ENCODE data around the gene MYD88. TPM values are rescaled to one million over a fixed set of nuclear protein-coding genes. Genes with fewer than 3 reads are reported as not detected.

MYD88 gene
- total RNA-seq, 1 experiment from 2014 or later = 21.2 TPM

GRCh38 chr3:38125305-38126120 lies 12.9 kb upstream of the MYD88 start:
- no peak for DNase-seq
- ChIA-PET POLR2A (interaction anchor here (1.7 kb wide), 1 partner anchor 12 kb away, joined by 8 read pairs; the partner anchor contains the start of gene ACAA1), CTCF (no interaction called here)
- H3K36me3 ChIP-seq (ENCODE audit: control insufficient read depth, insufficient read depth, low read length) = peaks cover 30% of the 10 kb centered on the region
- Mint-ChIP-seq H3K9me3 (ENCODE audit: unreplicated experiment) (no peaks in the 10 kb centered on the region), H3K4me1 (ENCODE audit: low read depth, unreplicated experiment) (peaks cover 21% of the 10 kb centered on the region), H3K27me3 (ENCODE audit: insufficient read depth, unreplicated experiment) (no peaks in the 10 kb centered on the region), H3K27ac (ENCODE audit: unreplicated experiment) (peak overlapping the region; percentile 56), H3K36me3 (ENCODE audit: insufficient read depth, unreplicated experiment) (peaks cover 96% of the 10 kb centered on the region), H3K4me3 (ENCODE audit: unreplicated experiment) (peak overlapping the region; percentile 25)
- intact Hi-C loops (cut with micrococcal nuclease; ENCODE audit: unreplicated experiment) = no loop called here
- no peak for TF ChIP-seq CTCF (IDR thresholded peaks at IDR 0.05; ENCODE audit: insufficient read depth in 1 of 2, low read depth in 1 of 2, low read length in 1 of 2, severe bottlenecking in 1 of 2, unreplicated experiment in 1 of 2)
- no peak overlapping the region for H3K4me3 ChIP-seq (ENCODE audit: low read depth, low read length)
- no TSS peak for BruUV-seq (replicated peaks)
- H3K4me1 ChIP-seq = peaks cover 48% of the 10 kb centered on the region
- no peaks in the 10 kb centered on the region for H3K27me3 ChIP-seq (replicated peaks; ENCODE audit: control insufficient read depth, insufficient read depth, low read length)
- H3K9me3 ChIP-seq = no peaks in the 10 kb centered on the region

GRCh38 chr3:38126121-38126892 lies 12.2 kb upstream of the MYD88 start:
- no peak for TF ChIP-seq CTCF (IDR thresholded peaks at IDR 0.05; ENCODE audit: insufficient read depth in 1 of 2, low read depth in 1 of 2, low read length in 1 of 2, severe bottlenecking in 1 of 2, unreplicated experiment in 1 of 2)
- intact Hi-C loops (cut with micrococcal nuclease; ENCODE audit: unreplicated experiment) = no loop called here
- Histone ChIP-seq H3K4me3 (ENCODE audit: low read depth, low read length) (no peak overlapping the region), H3K36me3 (ENCODE audit: control insufficient read depth, insufficient read depth, low read length) (peaks cover 31% of the 10 kb centered on the region), H3K27me3 (replicated peaks; ENCODE audit: control insufficient read depth, insufficient read depth, low read length) (no peaks in the 10 kb centered on the region), H3K9me3 (no peaks in the 10 kb centered on the region), H3K4me1 (peaks cover 56% of the 10 kb centered on the region)
- Mint-ChIP-seq H3K4me1 (ENCODE audit: low read depth, unreplicated experiment) (peaks cover 15% of the 10 kb centered on the region), H3K4me3 (ENCODE audit: unreplicated experiment) (no peak overlapping the region), H3K36me3 (ENCODE audit: insufficient read depth, unreplicated experiment) (peaks cover 96% of the 10 kb centered on the region), H3K27ac (ENCODE audit: unreplicated experiment) (no peak overlapping the region), H3K9me3 (ENCODE audit: unreplicated experiment) (no peaks in the 10 kb centered on the region), H3K27me3 (ENCODE audit: insufficient read depth, unreplicated experiment) (no peaks in the 10 kb centered on the region)
- no peak for DNase-seq
- no TSS peak for BruUV-seq (replicated peaks)
- POLR2A ChIA-PET = interaction anchor here (1.2 kb wide), 1 partner anchor 11 kb away, joined by 3 read pairs; the partner anchor contains the start of gene ACAA1
- CTCF ChIA-PET = no interaction called here

GRCh38 chr3:38127611-38128302 lies 10.7 kb upstream of the MYD88 start:
- H3K4me1 Mint-ChIP-seq (ENCODE audit: low read depth, unreplicated experiment) = peaks cover 18% of the 10 kb centered on the region
- POLR2A ChIA-PET = no interaction called here
- no peaks in the 10 kb centered on the region for H3K27me3 ChIP-seq (replicated peaks; ENCODE audit: control insufficient read depth, insufficient read depth, low read length)
- intact Hi-C loops (cut with micrococcal nuclease; ENCODE audit: unreplicated experiment) = no loop called here
- peaks cover 32% of the 10 kb centered on the region for H3K36me3 ChIP-seq (ENCODE audit: control insufficient read depth, insufficient read depth, low read length)
- TF ChIP-seq CTCF (IDR thresholded peaks at IDR 0.05; ENCODE audit: insufficient read depth in 1 of 2, low read depth in 1 of 2, low read length in 1 of 2, severe bottlenecking in 1 of 2, unreplicated experiment in 1 of 2) = no peak
- H3K27ac Mint-ChIP-seq (ENCODE audit: unreplicated experiment) = no peak overlapping the region
- H3K9me3 Mint-ChIP-seq (ENCODE audit: unreplicated experiment) = no peaks in the 10 kb centered on the region
- CTCF ChIA-PET = no interaction called here
- peaks cover 70% of the 10 kb centered on the region for H3K4me1 ChIP-seq
- no peak overlapping the region for H3K4me3 ChIP-seq (ENCODE audit: low read depth, low read length)
- no TSS peak for BruUV-seq (replicated peaks)
- DNase-seq = no peak
- H3K27me3 Mint-ChIP-seq (ENCODE audit: insufficient read depth, unreplicated experiment) = no peaks in the 10 kb centered on the region
- H3K36me3 Mint-ChIP-seq (ENCODE audit: insufficient read depth, unreplicated experiment) = peaks cover 96% of the 10 kb centered on the region
- H3K4me3 Mint-ChIP-seq (ENCODE audit: unreplicated experiment) = no peak overlapping the region
- H3K9me3 ChIP-seq = no peaks in the 10 kb centered on the region

All from Caco-2 (cell line).